HepG2 (cell line): ENCODE results near the gene NSMF. TPM values are rescaled to one million over a fixed set of nuclear protein-coding genes. Genes with fewer than 3 reads are reported as not detected.
A peak's percentile ranks its signal among the peaks of the same experiment; 100 is the strongest.

Experiments
- ARID4A ChIP-seq: sonication (generic); formaldehyde crosslinking; IDR thresholded peaks from 2 replicates; pipeline ENCODE4 v1.5.0; 2020; ENCODE audit warnings: mild to moderate bottlenecking, missing genetic modification reagents, borderline replicate concordance
- ATM ChIP-seq: fragments of 450-650 bp; IDR thresholded peaks from 2 replicates; pipeline ENCODE4 v1.7.1; 2017; ENCODE audit warnings: mild to moderate bottlenecking, borderline replicate concordance
- DR1 ChIP-seq: sonication (generic); formaldehyde crosslinking; IDR thresholded peaks from 2 replicates; pipeline ENCODE4 v1.8.0; 2021; ENCODE audit warnings: mild to moderate bottlenecking, missing genetic modification reagents, inconsistent platforms
- HNRNPH1 ChIP-seq: fragments of 200-400 bp; formaldehyde crosslinking; optimal IDR thresholded peaks from 2 replicates; pipeline ENCODE3; 2017; ENCODE audit warnings: mild to moderate bottlenecking, low read depth, low read length
- KAT8 ChIP-seq: IDR thresholded peaks from 2 replicates; pipeline ENCODE4 v1.6.1; 2016; ENCODE audit warnings: missing genetic modification reagents, missing compliant biosample characterization
- KDM1A ChIP-seq: IDR thresholded peaks from 2 replicates; pipeline ENCODE4 v1.6.1; 2016; ENCODE audit warnings: missing compliant biosample characterization
- LBX2 ChIP-seq: sonication (generic); formaldehyde crosslinking; IDR thresholded peaks from 2 replicates; pipeline ENCODE4 v1.5.0; 2020; ENCODE audit warnings: missing genetic modification reagents, mild to moderate bottlenecking, borderline replicate concordance
- MED1 ChIP-seq: sonication (generic); formaldehyde crosslinking; IDR thresholded peaks from 2 replicates; pipeline ENCODE4 v1.4.0; 2020; ENCODE audit warnings: missing genetic modification reagents
- MED8 ChIP-seq: sonication (generic); formaldehyde crosslinking; IDR thresholded peaks from 2 replicates; pipeline ENCODE4 v1.8.1; 2023; ENCODE audit warnings: mild to moderate bottlenecking, missing genetic modification reagents; ENCODE audit not compliant: insufficient replicate concordance
- MZF1 ChIP-seq: sonication (generic); formaldehyde crosslinking; IDR thresholded peaks from 2 replicates; pipeline ENCODE4 v1.8.1; 2023; ENCODE audit warnings: mild to moderate bottlenecking, missing genetic modification reagents, borderline replicate concordance
- NR2C2 ChIP-seq: sonication (generic); formaldehyde crosslinking; IDR thresholded peaks from 2 replicates; pipeline ENCODE4 v1.4.0; 2020; ENCODE audit warnings: missing genetic modification reagents, mild to moderate bottlenecking, moderate library complexity, borderline replicate concordance
- STAT5B ChIP-seq: sonication (generic); formaldehyde crosslinking; IDR thresholded peaks from 2 replicates; pipeline ENCODE4 v1.4.0; 2020; ENCODE audit warnings: missing genetic modification reagents
- ZBTB7A ChIP-seq: sonication (generic); formaldehyde crosslinking; IDR thresholded peaks from 2 replicates; pipeline ENCODE4 v1.8.0; 2022; ENCODE audit warnings: mild to moderate bottlenecking, missing genetic modification reagents
- ZEB1 ChIP-seq: IDR thresholded peaks from 2 replicates; pipeline ENCODE4 v1.6.1; 2012; ENCODE audit warnings: mild to moderate bottlenecking, low read depth, inconsistent platforms; ENCODE audit not compliant: insufficient replicate concordance
- ZFP37 ChIP-seq: sonication (generic); formaldehyde crosslinking; IDR thresholded peaks from 2 replicates; pipeline ENCODE4 v1.4.0; 2020; ENCODE audit warnings: missing genetic modification reagents, borderline replicate concordance
- ZFP82 ChIP-seq: sonication (generic); formaldehyde crosslinking; IDR thresholded peaks from 2 replicates; pipeline ENCODE4 v1.5.1; 2020; ENCODE audit warnings: mild to moderate bottlenecking, missing genetic modification reagents, borderline replicate concordance
- ZNF264 ChIP-seq: sonication (generic); formaldehyde crosslinking; IDR thresholded peaks from 2 replicates; pipeline ENCODE4 v1.4.0; 2020; ENCODE audit warnings: missing genetic modification reagents
- ZNF639 ChIP-seq: conservative IDR thresholded peaks from 2 replicates; pipeline ENCODE4 v1.6.1; 2018; ENCODE audit warnings: missing genetic modification reagents
- ZNF644 ChIP-seq: IDR thresholded peaks from 2 replicates; pipeline ENCODE4 v1.6.1; 2016; ENCODE audit warnings: low read depth
- ZNF720 ChIP-seq: sonication (generic); formaldehyde crosslinking; IDR thresholded peaks from 2 replicates; pipeline ENCODE4 v1.4.0; 2020; ENCODE audit warnings: missing genetic modification reagents
- polyA plus RNA-seq, 8 experiments: library from polyadenylated mRNA; depleted of rRNA in 3 of 8; stranded (reverse) in 7 of 8; unstranded in 1 of 8; fragments of >200 nt; fragmentation: Illumina TruSeq in 4 of 8; extraction: Trizol in 4 of 8; gene quantifications; 2 replicates each; pipeline versions ENCODE4 v1.2.1 to v1.2.3, GENCODE V29; 2011 to 2016; ENCODE audit warnings: low read depth in 4 of 8, missing spikeins in 1 of 8, mixed read lengths in 1 of 8; ENCODE audit not compliant: insufficient read depth in 1 of 8
- total RNA-seq, 5 experiments: library from RNA; depleted of rRNA; stranded (reverse); fragments of >200 nt; fragmentation: Illumina TruSeq; extraction: Trizol; gene quantifications; 2 replicates each; pipeline ENCODE4 v1.2.3, GENCODE V29; 2016; ENCODE audit warnings: low read depth in 1 of 5
- TF ChIP-seq, protein P1 (sequence below): sonication (generic); formaldehyde crosslinking; IDR thresholded peaks from 2 replicates; pipeline ENCODE4 v1.4.0; 2020; ENCODE audit warnings: mild to moderate bottlenecking, low read depth, missing genetic modification reagents
- TF ChIP-seq, protein P2 (sequence below), 2 experiments: sonication (generic) in 1 of 2; formaldehyde crosslinking in 1 of 2; IDR thresholded peaks; 2 replicates each; pipeline versions ENCODE4 v1.5.1 to v1.6.1; 2011 to 2020; ENCODE audit warnings: borderline replicate concordance in 1 of 2, low read depth in 1 of 2, low read length in 1 of 2, mild to moderate bottlenecking in 1 of 2, missing genetic modification reagents in 1 of 2, moderate library complexity in 1 of 2

Gene NSMF
- total and polyA plus RNA-seq, 2 of the 13 experiments (the other 11 are each of a cell fraction or from before 2014, with no cell fraction given): 44.3 to 183 TPM

GRCh38 chr9:137459152-137459600, at the start of gene NSMF (continued):
- TF ChIP-seq, protein P1, sequence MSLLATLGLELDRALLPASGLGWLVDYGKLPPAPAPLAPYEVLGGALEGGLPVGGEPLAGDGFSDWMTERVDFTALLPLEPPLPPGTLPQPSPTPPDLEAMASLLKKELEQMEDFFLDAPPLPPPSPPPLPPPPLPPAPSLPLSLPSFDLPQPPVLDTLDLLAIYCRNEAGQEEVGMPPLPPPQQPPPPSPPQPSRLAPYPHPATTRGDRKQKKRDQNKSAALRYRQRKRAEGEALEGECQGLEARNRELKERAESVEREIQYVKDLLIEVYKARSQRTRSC (CRISPR knock-in tag): no peak
- TF ChIP-seq ARID4A (CRISPR knock-in tag) (peak; percentile 33; the same call in 1 of the 2 replicates), STAT5B (CRISPR knock-in tag) (no peak), ZNF264 (CRISPR knock-in tag) (no peak), KDM1A (no peak), ZNF720 (CRISPR knock-in tag) (no peak), ZNF644 (CRISPR knock-in tag) (no peak), ZBTB7A (CRISPR knock-in tag) (no peak), KAT8 (CRISPR knock-in tag) (peak; percentile 48; the same call in 1 of the 2 replicates), ATM (no peak), MZF1 (CRISPR knock-in tag) (no peak), ZEB1 (no peak), DR1 (peak; percentile 86), HNRNPH1 (no peak), ZFP37 (CRISPR knock-in tag) (0 out of 2 replicates have a peak, but pooled peaks have one; percentile 8), ZNF639 (no peak), ZFP82 (no peak), MED1 (CRISPR knock-in tag) (peak; percentile 67), NR2C2 (no peak), MED8 (CRISPR knock-in tag) (peak; percentile 13), LBX2 (CRISPR knock-in tag) (no peak)
- TF ChIP-seq, protein P2, sequence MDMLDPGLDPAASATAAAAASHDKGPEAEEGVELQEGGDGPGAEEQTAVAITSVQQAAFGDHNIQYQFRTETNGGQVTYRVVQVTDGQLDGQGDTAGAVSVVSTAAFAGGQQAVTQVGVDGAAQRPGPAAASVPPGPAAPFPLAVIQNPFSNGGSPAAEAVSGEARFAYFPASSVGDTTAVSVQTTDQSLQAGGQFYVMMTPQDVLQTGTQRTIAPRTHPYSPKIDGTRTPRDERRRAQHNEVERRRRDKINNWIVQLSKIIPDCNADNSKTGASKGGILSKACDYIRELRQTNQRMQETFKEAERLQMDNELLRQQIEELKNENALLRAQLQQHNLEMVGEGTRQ (IDR thresholded peaks at IDR 0.05; ENCODE audit: low read depth, low read length): 0 out of 2 replicates have a peak, but pooled peaks have one; percentile 9
- TF ChIP-seq, protein P2 (CRISPR knock-in tag; IDR thresholded peaks at IDR 0.05; ENCODE audit: borderline replicate concordance): 0 out of 2 replicates have a peak, but pooled peaks have one; percentile 39
